GM18498 (cell line): ENCODE results near the gene GPR156.
"Not testable (repeated sequence)": the region's sequence is repeated elsewhere in the genome, so short reads cannot be mapped to it uniquely, and the experiment has no call there.

ENCODE experiments used
- ATAC-seq: cut with Tn5 transposase; IDR thresholded peaks from one replicate; pipeline ENCODE4 v1.9.1; 2021; ENCODE audit warnings: mild to moderate bottlenecking, moderate library complexity; ENCODE audit not compliant: unreplicated experiment

The GPR156 gene

DNA sequence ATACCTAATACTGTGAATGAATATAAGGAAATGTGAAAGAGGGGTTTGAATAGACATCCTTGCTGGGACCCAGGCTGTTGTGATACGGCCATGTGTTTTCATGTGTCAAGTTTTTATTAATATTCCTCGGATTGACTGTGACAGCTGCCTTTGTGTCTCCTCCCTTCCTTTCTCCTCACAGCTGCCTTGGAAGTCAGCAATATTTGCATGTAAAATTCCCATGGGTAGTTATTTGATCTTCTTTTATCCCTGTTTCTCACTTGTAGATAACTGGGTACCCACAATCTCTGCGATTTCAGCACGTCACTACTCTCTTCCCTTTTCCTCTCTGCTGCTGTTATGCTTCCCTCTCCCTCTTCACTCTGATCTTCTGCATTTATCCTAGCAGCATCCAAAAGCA lies 9.4 kb downstream of the GPR156 start:
- ATAC-seq, result no peak

GRCh38 chr3:120274739-120275167 lies 10.3 kb downstream of the GPR156 start:
- no peak for ATAC-seq

DNA sequence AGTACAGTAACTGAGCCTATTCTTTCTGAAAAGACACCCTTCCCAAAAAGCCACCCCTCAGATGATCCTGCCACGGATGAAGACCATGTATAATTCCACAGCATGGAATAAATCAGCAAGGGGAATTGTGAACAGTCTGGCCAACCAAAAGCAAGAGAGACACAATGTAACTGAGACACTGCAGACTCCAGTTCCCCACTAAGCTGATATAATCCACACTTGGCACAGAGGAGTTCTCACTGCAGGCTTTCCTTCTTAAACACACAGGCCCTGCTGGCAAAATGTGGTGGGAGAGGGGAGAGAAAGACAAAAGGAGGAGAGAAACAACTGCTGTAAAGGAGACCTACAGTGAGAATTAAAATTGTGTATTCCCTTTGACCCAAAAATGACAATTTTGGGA lies 12.7 kb downstream of the GPR156 start:
- ATAC-seq, result no peak

DNA sequence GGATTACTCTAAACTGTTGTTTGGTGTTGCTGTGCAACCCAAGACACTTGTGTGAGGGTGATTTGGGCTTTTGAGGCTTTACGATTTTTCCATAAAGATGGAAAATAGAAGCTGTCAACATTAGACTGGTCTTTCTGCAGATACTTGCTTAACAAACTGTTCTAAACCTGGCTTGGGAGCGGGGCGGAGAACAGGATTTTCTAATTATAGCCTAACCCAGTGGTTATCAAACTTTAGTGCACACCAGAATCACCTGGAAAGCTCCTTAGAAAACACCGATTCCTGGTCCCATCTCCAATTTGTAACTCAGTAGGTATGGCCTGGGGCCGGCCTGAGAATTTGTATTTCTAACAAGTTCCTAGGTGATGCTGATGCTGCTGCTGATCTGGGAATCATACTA lies 19.0 kb downstream of the GPR156 start:
- no peak for ATAC-seq

DNA sequence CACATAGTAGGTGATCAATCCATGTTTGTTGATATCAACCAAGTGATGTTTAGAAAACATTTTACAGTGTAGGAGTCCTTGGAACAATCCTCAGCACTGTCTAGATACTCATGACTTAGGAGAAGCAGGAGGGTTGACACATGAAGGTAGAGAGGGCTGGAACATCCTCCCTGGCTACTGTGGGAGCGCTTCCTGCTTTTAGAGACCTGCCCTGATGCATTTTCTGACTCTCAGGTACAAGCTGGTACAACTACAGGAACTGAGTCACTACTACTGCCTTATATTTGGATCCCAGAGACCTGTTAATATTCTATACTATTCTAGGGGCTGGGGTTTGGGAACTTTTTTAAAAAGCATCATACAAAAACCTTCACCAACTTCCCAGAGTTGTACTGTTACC lies 20.1 kb downstream of the GPR156 start:
- no peak for ATAC-seq

DNA sequence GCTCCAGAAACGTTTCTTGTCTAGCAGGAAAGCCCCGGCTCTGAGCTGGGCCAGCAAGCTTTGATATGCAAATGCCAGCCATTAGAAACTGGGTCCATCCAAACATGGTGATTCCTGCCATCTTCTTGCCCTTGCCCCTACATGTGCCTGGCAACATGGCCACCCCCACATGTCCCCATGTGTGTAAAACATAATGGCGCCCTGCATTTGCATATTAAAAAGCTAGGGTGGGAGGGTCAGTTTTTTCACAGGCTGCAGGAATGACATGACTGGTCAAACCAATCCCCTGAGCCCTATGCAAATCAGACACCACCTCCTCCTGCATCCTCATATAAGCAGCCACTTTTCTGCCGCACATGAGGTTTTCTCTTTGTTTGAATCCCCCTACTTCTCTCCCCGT lies 21.2 kb downstream of the GPR156 start:
- no peak for ATAC-seq

GRCh38 chr3:120258009-120258408 lies 27.0 kb downstream of the GPR156 start:
- ATAC-seq, result no peak

GRCh38 chr3:120245386-120245785 lies 39.6 kb downstream of the GPR156 start:
- ATAC-seq, result no peak

DNA sequence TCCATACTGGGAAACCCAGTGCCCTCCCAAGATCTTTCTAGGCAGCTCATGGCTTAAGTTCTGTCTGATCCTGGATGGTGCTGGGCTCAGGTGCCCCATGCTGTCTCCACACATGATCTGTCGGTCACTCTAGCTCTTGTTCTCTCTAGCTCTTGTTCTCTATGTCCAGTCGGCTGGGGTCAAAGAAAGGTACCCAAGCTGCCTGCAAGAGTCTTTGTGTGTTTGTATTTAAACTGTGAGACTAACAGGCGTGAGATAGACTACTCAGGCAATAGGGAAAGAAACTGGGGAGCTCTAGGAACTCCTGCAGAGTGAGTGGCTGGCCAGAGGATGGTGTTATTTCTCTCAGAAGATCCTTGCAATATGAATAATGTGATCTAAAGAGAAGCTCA lies 40.2 kb downstream of the GPR156 start:
- ATAC-seq, result no peak

- ATAC-seq, result no peak
Observed at GRCh38 chr3:120239644-120240043, 45.4 kb downstream of the GPR156 start.

DNA sequence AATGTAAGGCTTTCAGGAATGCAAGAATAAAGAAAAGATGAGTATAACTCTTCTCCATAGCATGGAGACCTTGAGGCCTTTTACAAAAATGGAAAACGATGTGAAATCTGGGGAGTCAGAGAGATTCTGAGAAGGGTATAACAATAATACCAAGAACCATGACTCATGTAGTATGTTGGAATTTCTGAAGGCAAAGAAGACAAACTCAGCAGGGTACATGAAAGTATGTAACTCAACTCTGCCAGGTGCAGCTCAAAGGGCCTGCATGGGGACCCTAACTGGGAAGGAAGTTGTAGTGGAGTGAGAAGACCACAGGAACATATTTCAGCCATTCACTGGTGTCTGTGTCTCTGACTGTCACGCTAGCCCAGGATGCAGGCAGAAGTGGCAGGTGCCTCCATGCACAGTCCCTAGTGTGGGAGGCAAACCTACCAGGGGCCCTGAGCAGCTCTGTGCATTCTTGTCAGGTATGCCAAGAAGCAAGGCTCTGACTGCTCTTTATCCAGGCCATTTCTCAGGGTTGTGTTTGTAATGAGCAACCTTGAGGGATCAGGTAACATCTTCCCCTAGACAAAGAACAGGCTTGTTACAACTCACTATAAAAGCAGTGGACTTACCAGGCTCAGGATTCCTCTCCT lies 57.2 kb downstream of the GPR156 start:
- ATAC-seq, result no peak

- no peak for ATAC-seq
Observed at GRCh38 chr3:120224237-120224636, 60.8 kb downstream of the GPR156 start.

DNA sequence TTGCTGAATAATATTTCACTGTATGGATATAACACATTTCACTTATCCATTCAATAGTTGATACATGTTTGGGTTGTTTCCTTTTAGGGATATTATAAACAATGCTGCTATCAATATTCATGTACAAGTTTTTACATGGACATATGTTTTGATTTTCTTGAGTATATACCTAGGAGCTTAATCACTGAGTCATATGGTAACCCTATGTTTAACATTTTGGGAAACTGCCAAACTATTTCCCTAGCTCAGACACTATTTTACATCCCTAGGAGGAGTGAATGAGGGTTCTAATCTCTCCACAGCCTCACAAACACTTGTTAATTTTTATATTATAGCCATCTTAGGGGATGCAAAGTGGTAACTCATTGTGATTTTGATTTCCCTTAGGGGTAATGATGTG lies 66.0 kb downstream of the GPR156 start:
- no peak for ATAC-seq

DNA sequence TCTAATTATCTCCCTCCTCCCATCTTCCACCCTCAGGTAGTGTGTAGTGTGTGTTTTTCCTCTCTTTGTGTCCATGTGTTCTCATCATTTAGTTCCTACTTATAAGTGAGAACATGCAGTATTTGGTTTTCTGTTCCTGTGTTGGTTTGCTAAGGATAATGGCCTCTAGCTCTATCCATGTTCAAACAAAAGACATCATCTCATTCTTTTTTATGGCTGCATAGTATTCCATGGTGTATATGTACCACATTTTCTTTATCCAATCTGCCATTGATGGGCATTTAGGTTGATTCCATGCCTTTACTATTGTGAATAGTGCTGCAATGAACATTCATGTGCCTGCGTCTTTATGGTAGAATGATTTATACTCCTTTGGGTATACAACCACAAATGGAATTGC lies 68.4 kb downstream of the GPR156 start:
- not testable (repeated sequence) for ATAC-seq

DNA sequence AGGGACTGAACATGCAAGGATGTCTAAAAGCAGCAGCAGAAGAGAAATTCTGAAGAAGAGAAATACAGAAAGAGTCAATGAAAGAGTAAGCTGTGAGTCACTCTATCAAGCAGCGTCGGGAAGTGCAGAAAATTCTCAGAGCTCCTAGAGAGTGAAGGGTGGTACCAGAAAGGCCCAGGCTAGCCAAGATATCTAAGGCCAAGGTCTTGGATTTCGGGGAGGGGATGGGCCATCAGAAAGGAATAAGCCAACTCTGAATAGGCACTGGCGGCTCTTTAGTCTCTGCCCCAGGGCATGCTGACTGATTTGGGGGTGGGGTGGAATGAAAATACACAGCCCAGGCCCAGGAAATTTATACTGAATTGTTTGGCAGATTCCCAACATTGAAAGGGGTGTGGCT lies 70.8 kb downstream of the GPR156 start:
- no peak for ATAC-seq

- ATAC-seq, result no peak
Observed at GRCh38 chr3:120212505-120212904, 72.5 kb downstream of the GPR156 start.

DNA sequence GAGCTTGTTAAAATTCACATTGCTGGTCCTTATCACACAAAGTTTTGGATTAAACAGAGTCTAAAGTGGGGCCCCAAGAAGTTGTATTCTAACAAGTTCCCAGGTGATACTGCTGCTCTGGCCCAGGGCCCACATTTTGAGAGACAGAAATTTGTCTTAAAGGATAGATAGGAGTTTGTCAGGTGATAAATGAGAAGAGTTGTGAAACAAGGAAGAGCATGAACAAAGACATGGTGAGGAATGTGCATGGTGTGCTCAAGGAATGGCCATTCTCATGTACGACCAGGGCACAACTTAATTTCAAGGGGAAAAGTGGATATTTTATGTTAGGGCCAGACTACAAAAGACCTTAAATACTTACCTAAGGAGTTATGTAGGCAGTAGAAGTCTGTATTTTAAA lies 75.6 kb downstream of the GPR156 start:
- ATAC-seq, result no peak

- ATAC-seq, result no peak
Observed at GRCh38 chr3:120204338-120204737, 80.7 kb downstream of the GPR156 start.

DNA sequence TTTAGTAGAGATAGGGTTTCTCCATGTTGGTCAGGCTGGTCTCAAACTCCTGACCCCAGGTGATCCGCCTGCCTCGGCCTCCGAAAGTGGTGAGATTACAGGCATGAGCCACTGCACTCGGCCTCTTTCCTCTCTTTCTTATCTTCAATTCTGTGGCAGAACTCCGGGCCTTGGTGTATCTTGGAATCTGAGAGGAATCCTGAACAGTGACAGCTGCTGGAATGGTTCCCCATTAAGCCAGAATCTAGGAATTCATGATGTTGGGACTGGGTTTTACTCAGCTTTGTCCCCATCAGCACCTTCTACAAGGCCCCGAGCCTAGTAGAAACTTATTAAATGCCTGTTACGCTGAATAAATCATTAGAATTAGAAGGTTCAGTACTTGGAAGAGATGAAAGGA lies 81.4 kb downstream of the GPR156 start:
- ATAC-seq, result no peak

- no peak for ATAC-seq
Observed at GRCh38 chr3:120203016-120203415, 82.0 kb downstream of the GPR156 start.

- no peak for ATAC-seq
Observed at GRCh38 chr3:120202363-120202762, 82.7 kb downstream of the GPR156 start.

- ATAC-seq, result no peak
Observed at GRCh38 chr3:120200493-120201235, 84.4 kb downstream of the GPR156 start.
